ENCODE data around the gene MFAP2. TPM values are rescaled to one million over a fixed set of nuclear protein-coding genes. Genes with fewer than 3 reads are reported as not detected.
A peak's percentile ranks its signal among the peaks of the same experiment; 100 is the strongest.

The MFAP2 gene
- total and polyA plus RNA-seq, 2 experiments from 2014 or later: 129 to 255 TPM

DNA sequence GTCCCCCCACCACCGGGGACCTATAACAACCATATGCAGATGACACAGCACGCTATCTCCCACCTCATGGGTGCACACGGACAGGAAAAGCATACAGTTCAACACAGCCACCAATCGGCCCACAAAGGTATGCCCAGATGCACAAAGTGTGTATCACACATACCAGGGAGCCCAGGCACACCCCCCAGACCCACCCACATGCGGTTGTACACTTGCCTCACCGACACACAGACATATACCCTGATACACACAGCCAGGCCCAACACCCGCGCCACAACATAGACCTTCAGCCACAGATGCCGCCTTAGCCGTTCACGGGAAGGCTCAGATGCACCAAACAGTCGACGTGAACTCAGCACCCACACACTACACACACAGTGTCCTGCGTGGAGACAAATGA lies 53.2 kb downstream of the MFAP2 start:
- Histone ChIP-seq H3K27me3 (ENCODE audit: insufficient read depth) (no peaks in the 10 kb centered on the region), H3K36me3 (ENCODE audit: insufficient read depth) (peaks cover 16% of the 10 kb centered on the region), H2AFZ (no peak overlapping the region), H3K4me3 (no peak overlapping the region), H3F3A (replicated peaks; ENCODE audit: low read depth) (peaks cover 56% of the 10 kb centered on the region), H3K79me2 (replicated peaks; ENCODE audit: insufficient read depth) (peaks cover 44% of the 10 kb centered on the region), H3K4me1 (ENCODE audit: insufficient read depth) (peaks cover 26% of the 10 kb centered on the region), H3K27ac (ENCODE audit: low read depth) (no peak overlapping the region), H3K4me2 (no peak overlapping the region), H4K20me1 (replicated peaks; ENCODE audit: insufficient read depth) (peaks cover 39% of the 10 kb centered on the region), H3K9me2 (ENCODE audit: insufficient read depth) (no peaks in the 10 kb centered on the region)
- TF ChIP-seq CREB1 (CRISPR knock-in tag; IDR thresholded peaks at IDR 0.05; ENCODE audit: low read depth) (no peak), POLR2AphosphoS5 (IDR thresholded peaks at IDR 0.05; ENCODE audit: low read depth) (no peak), STAT1 (IDR thresholded peaks at IDR 0.05; ENCODE audit: unreplicated experiment) (no peak), REST (IDR thresholded peaks at IDR 0.05; ENCODE audit: unreplicated experiment) (no peak), NANOG (IDR thresholded peaks at IDR 0.05; ENCODE audit: borderline replicate concordance) (no peak), EZH2 (IDR thresholded peaks at IDR 0.05; ENCODE audit: low read depth, unreplicated experiment) (no peak), JUNB (IDR thresholded peaks at IDR 0.05; ENCODE audit: unreplicated experiment) (no peak), ETS1 (IDR thresholded peaks at IDR 0.05) (no peak), ZNF462 (CRISPR knock-in tag; IDR thresholded peaks at IDR 0.05) (no peak), ZNF331 (CRISPR knock-in tag; IDR thresholded peaks at IDR 0.05; ENCODE audit: low read depth) (no peak), ZNF114 (CRISPR knock-in tag; IDR thresholded peaks at IDR 0.05) (no peak)
- TF ChIP-seq, protein P1, sequence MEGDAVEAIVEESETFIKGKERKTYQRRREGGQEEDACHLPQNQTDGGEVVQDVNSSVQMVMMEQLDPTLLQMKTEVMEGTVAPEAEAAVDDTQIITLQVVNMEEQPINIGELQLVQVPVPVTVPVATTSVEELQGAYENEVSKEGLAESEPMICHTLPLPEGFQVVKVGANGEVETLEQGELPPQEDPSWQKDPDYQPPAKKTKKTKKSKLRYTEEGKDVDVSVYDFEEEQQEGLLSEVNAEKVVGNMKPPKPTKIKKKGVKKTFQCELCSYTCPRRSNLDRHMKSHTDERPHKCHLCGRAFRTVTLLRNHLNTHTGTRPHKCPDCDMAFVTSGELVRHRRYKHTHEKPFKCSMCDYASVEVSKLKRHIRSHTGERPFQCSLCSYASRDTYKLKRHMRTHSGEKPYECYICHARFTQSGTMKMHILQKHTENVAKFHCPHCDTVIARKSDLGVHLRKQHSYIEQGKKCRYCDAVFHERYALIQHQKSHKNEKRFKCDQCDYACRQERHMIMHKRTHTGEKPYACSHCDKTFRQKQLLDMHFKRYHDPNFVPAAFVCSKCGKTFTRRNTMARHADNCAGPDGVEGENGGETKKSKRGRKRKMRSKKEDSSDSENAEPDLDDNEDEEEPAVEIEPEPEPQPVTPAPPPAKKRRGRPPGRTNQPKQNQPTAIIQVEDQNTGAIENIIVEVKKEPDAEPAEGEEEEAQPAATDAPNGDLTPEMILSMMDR (conservative IDR thresholded peaks at IDR 0.05; ENCODE audit: low read depth in 2 of 2): no peak
- Mint-ChIP-seq H3K4me1 (peaks cover 47% of the 10 kb centered on the region), H3K36me3 (ENCODE audit: low read depth) (peaks cover 28% of the 10 kb centered on the region), H3K4me3 (no peak overlapping the region; the same call in 2 of the 3 replicates), H3K9me3 (no peaks in the 10 kb centered on the region), H3K27ac (peak overlapping the region; percentile 42), H3K27me3 (ENCODE audit: insufficient read depth, low read depth, poor library complexity) (peaks cover 19% of the 10 kb centered on the region)
- ATAC-seq (no peak), DNase-seq (ENCODE audit: low spot score) (no peak)
